Esophagus squamous epithelium (tissue), 5 donors: ENCODE data around the gene CRNKL1. TPM values are rescaled to one million over a fixed set of nuclear protein-coding genes. Genes with fewer than 3 reads are reported as not detected.
"Not testable (repeated sequence)": the region's sequence is repeated elsewhere in the genome, so short reads cannot be mapped to it uniquely, and the experiment has no call there.

Experiments used
- DNase-seq: peaks from one replicate; lab custom pipeline; 2025; lab: John Stamatoyannopoulos, UW
- H3K27ac ChIP-seq, 4 donors: fragments of 200-600 bp; sonication (generic); one replicate each; pipeline ENCODE4 v1.5.1; 2016 to 2019; ENCODE audit warnings: mild to moderate bottlenecking in 1 of 4
- H3K27me3 ChIP-seq, 4 donors: fragments of 200-600 bp; sonication (generic); 1 replicate in 3 of 4; 2 replicates in 1 of 4; pipeline versions ENCODE4 v1.5.1 to v1.6.0; 2017 to 2021; ENCODE audit warnings: antibody characterized with exemption in 1 of 4
- H3K36me3 ChIP-seq, 3 donors: fragments of 200-600 bp; sonication (generic); one replicate each; pipeline ENCODE4 v1.5.1; 2016 to 2019
- H3K4me1 ChIP-seq, 3 donors: fragments of 200-600 bp; sonication (generic); one replicate each; pipeline ENCODE4 v1.5.1; 2017 to 2019
- H3K4me3 ChIP-seq, 4 donors: fragments of 200-600 bp; sonication (generic); 1 replicate in 3 of 4; 2 replicates in 1 of 4; pipeline ENCODE4 v1.5.1; 2016 to 2019; ENCODE audit warnings: mild to moderate bottlenecking in 2 of 4, moderate library complexity in 1 of 4
- H3K9me3 ChIP-seq, 3 donors: fragments of 200-600 bp; sonication (generic); one replicate each; pipeline ENCODE4 v1.5.1; 2016 to 2019
- POLR2A ChIP-seq, 4 donors: fragments of 450-650 bp; IDR thresholded peaks; one replicate each; pipeline ENCODE4 v1.6.1; 2017; ENCODE audit warnings: antibody characterized with exemption in 4 of 4, mild to moderate bottlenecking in 4 of 4, moderate library complexity in 3 of 4
- WGBS, 2 donors: methylation state at CpG; one replicate each; pipeline ENCODE4 v1.1.5; 2018; 5-methylcytosine and 5-hydroxymethylcytosine counted together
- intact Hi-C: fragments of 100-400 bp; cut with DNase I; formaldehyde crosslinking; loops from one replicate; pipeline ENCODE4 v1.15.0; 2022
- total RNA-seq, 4 donors: library from RNA; depleted of rRNA; stranded (reverse); fragments of >200 nt; gene quantifications; one replicate each; pipeline ENCODE4 v1.1.0, GENCODE V29; 2016
- TF ChIP-seq, protein P1 (sequence below), 6 experiments: fragments of 450-650 bp in 4 of 6; fragments of 200-600 bp in 2 of 6; sonication (generic) in 2 of 6; IDR thresholded peaks; one replicate each; pipeline ENCODE4 v1.5.1; 2016 to 2019; ENCODE audit warnings: antibody characterized with exemption in 6 of 6, mild to moderate bottlenecking in 4 of 6, moderate library complexity in 4 of 6
- donor health status: DM: yes; HTN: yes; CAD: no.

CRNKL1 gene
- total RNA-seq, 4 donors from 2014 or later, result 9.3 to 19.4 (median 15.8) TPM

DNA sequence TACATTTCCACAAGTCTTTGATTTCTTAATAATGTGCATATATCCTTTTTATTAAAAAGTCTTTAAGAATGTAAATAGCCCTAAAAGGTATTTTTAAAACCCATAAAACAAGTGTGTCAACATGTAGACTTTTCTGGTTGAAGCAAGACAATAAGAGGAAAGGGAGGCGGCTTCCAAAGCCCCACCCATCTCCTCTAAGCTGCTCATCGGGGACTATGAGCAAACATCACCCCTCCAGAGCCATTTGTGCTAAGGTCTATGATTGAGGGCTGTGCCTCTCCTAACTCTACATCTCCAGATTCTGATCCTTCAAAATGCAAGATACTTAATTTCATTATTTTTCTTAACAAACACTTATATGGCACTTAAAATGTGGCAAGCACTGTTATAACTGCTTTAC lies 37.6 kb downstream of the CRNKL1 start:
- H3K36me3 ChIP-seq, result no peaks in the 10 kb centered on the region
- H3K27ac ChIP-seq, result peak overlapping the region in 1 of 4 donors; percentile 51
- H3K27me3 ChIP-seq, result no peaks in the 10 kb centered on the region
- TF ChIP-seq POLR2A (IDR thresholded peaks at IDR 0.05), result no peak
- TF ChIP-seq, protein P1, sequence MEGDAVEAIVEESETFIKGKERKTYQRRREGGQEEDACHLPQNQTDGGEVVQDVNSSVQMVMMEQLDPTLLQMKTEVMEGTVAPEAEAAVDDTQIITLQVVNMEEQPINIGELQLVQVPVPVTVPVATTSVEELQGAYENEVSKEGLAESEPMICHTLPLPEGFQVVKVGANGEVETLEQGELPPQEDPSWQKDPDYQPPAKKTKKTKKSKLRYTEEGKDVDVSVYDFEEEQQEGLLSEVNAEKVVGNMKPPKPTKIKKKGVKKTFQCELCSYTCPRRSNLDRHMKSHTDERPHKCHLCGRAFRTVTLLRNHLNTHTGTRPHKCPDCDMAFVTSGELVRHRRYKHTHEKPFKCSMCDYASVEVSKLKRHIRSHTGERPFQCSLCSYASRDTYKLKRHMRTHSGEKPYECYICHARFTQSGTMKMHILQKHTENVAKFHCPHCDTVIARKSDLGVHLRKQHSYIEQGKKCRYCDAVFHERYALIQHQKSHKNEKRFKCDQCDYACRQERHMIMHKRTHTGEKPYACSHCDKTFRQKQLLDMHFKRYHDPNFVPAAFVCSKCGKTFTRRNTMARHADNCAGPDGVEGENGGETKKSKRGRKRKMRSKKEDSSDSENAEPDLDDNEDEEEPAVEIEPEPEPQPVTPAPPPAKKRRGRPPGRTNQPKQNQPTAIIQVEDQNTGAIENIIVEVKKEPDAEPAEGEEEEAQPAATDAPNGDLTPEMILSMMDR (IDR thresholded peaks at IDR 0.05), result no peak
- WGBS, 2 donors, result 33 to 47% methylated on average over 2 of the region's 2 CpGs
- DNase-seq, result no peak
- intact Hi-C loops, result loop anchor here (5.0 kb wide), 1 partner anchor 327 kb away; no protein-coding TSS in a partner anchor
- H3K4me1 ChIP-seq, result peaks cover 20 to 67% (median 40%) of the 10 kb centered on the region in 3 donors
- H3K4me3 ChIP-seq, result no peak overlapping the region
- H3K9me3 ChIP-seq, result no peaks in the 10 kb centered on the region

GRCh38 chr20:20012541-20012940 lies 39.7 kb downstream of the CRNKL1 start:
- DNase-seq, result no peak
- WGBS, 2 donors, result 53 to 60% methylated on average over 2 of the region's 2 CpGs
- no peak for TF ChIP-seq POLR2A (IDR thresholded peaks at IDR 0.05)
- TF ChIP-seq, protein P1 (IDR thresholded peaks at IDR 0.05), result no peak
- no peak overlapping the region for H3K27ac ChIP-seq
- H3K9me3 ChIP-seq, result no peaks in the 10 kb centered on the region
- intact Hi-C loops, result no loop called here
- H3K4me3 ChIP-seq, result no peak overlapping the region
- H3K27me3 ChIP-seq, result no peaks in the 10 kb centered on the region
- peaks cover 3 to 49% (median 23%) of the 10 kb centered on the region in 3 donors for H3K4me1 ChIP-seq
- no peaks in the 10 kb centered on the region for H3K36me3 ChIP-seq

- intact Hi-C loops, result no loop called here
- peak overlapping the region in 3 of 4 donors; percentile 18 to 80 (median 72) for H3K27ac ChIP-seq
- peak overlapping the region in 1 of 4 donors; percentile 10 for H3K4me3 ChIP-seq
- 22 to 32% methylated on average over 4 of the region's 4 CpGs for WGBS, 2 donors
- peaks cover 0 to 42% (median 23%) of the 10 kb centered on the region in 3 donors for H3K4me1 ChIP-seq
- no peaks in the 10 kb centered on the region for H3K9me3 ChIP-seq
- TF ChIP-seq, protein P1 (IDR thresholded peaks at IDR 0.05), result no peak
- TF ChIP-seq POLR2A (IDR thresholded peaks at IDR 0.05), result no peak
- H3K27me3 ChIP-seq, result no peaks in the 10 kb centered on the region
- DNase-seq, result no peak
- no peaks in the 10 kb centered on the region for H3K36me3 ChIP-seq
Observed at GRCh38 chr20:20010639-20011500, 41.4 kb downstream of the CRNKL1 start.

GRCh38 chr20:20009784-20010253 lies 42.4 kb downstream of the CRNKL1 start:
- no peak for DNase-seq
- intact Hi-C loops, result no loop called here
- TF ChIP-seq, protein P1 (IDR thresholded peaks at IDR 0.05), result no peak
- no peak for TF ChIP-seq POLR2A (IDR thresholded peaks at IDR 0.05)
- Histone ChIP-seq H3K9me3 (no peaks in the 10 kb centered on the region), H3K4me3 (no peak overlapping the region), H3K4me1 (peaks cover 0 to 42% (median 23%) of the 10 kb centered on the region in 3 donors), H3K36me3 (no peaks in the 10 kb centered on the region), H3K27me3 (no peaks in the 10 kb centered on the region), H3K27ac (peak overlapping the region in 2 of 4 donors; percentile 72 to 80)
- 69 to 82% methylated on average over 14 of the region's 14 CpGs for WGBS, 2 donors

DNA sequence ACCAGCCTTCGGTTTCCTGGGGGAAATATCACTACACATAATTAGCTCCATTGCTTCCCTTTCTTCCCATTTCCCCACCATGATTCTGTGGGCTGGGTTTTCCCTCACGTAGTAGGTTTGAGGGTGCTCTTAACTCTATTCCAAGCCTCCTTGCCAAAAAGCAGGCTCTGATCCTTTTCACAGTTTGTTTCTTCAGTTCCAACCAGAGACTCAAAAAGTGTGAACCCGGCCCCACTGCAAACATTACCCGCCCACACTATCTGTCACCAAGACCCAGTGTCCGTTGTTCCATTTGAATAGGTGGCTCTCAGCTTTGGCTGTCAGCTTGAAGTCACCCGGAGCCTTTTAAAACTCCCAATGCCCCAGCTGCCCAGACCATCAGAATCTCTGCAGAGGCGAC lies 46.9 kb downstream of the CRNKL1 start:
- H3K4me1 ChIP-seq, result peaks cover 0 to 51% (median 24%) of the 10 kb centered on the region in 3 donors
- H3K4me3 ChIP-seq, result no peak overlapping the region
- no peaks in the 10 kb centered on the region for H3K27me3 ChIP-seq
- H3K9me3 ChIP-seq, result no peaks in the 10 kb centered on the region
- intact Hi-C loops, result no loop called here
- no peak for TF ChIP-seq POLR2A (IDR thresholded peaks at IDR 0.05)
- TF ChIP-seq, protein P1 (IDR thresholded peaks at IDR 0.05), result no peak
- no peak overlapping the region for H3K27ac ChIP-seq
- peaks cover under 1 to 33% (median 15%) of the 10 kb centered on the region in 3 donors for H3K36me3 ChIP-seq
- 61 to 75% methylated on average over 7 of the region's 7 CpGs for WGBS, 2 donors
- no peak for DNase-seq

DNA sequence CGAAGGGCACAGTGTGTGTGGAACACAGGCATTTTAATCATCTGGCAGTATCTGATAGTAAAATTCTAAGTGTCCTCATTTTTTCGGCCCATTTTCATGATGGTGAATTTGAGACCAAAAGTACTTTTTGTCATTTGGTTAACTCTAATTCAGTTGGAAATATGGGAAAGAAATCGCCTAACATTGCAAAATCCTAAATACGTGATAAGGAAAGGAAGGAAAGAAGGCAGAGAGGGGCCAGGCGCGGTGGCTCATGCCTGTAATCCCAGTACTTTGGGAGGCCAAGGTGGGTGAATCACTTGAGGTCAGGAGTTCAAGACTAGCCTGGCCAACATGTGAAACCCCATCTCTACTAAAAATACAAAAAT lies 48.3 kb downstream of the CRNKL1 start:
- 61 to 72% methylated on average over 6 of the region's 6 CpGs for WGBS, 2 donors
- H3K36me3 ChIP-seq, result peaks cover 4 to 47% (median 18%) of the 10 kb centered on the region in 3 donors
- DNase-seq, intact Hi-C loops, H3K9me3 ChIP-seq, H3K27me3 ChIP-seq: not testable (repeated sequence)
- peak overlapping the region; percentile 40 to 82 (median 72) for H3K27ac ChIP-seq
- peaks cover 0 to 56% (median 16%) of the 10 kb centered on the region in 3 donors for H3K4me1 ChIP-seq
- peak overlapping the region in 2 of 4 donors; percentile 13 to 33 for H3K4me3 ChIP-seq
